HG03342 (cell line): ENCODE results near the gene ARHGDIA.

Experiments used
- ATAC-seq: cut with Tn5 transposase; IDR thresholded peaks from one replicate; pipeline ENCODE4 v1.9.1; 2021; ENCODE audit warnings: mild to moderate bottlenecking, moderate library complexity; ENCODE audit not compliant: unreplicated experiment

Gene ARHGDIA

GRCh38 chr17:81828656-81829055 is 42.5 kb downstream of the ARHGDIA start:
- ATAC-seq, result no peak

GRCh38 chr17:81825841-81826466 is 45.2 kb downstream of the ARHGDIA start:
- no peak for ATAC-seq

- no peak for ATAC-seq
These were observed 46.5 kb downstream of the ARHGDIA start for GRCh38 chr17:81824595-81824994.

- no peak for ATAC-seq
These were observed 47.2 kb downstream of the ARHGDIA start for GRCh38 chr17:81823820-81824550.

GRCh38 chr17:81822996-81823819 is 47.9 kb downstream of the ARHGDIA start:
- ATAC-seq, result no peak

GRCh38 chr17:81822312-81822637 is 48.9 kb downstream of the ARHGDIA start:
- no peak for ATAC-seq

- no peak for ATAC-seq
These were observed 49.4 kb downstream of the ARHGDIA start for GRCh38 chr17:81821603-81822311.

GRCh38 chr17:81821147-81821546 is 50.0 kb downstream of the ARHGDIA start:
- no peak for ATAC-seq

- no peak for ATAC-seq
These were observed 51.4 kb downstream of the ARHGDIA start for GRCh38 chr17:81819708-81820107.

- no peak for ATAC-seq
These were observed 53.4 kb downstream of the ARHGDIA start for GRCh38 chr17:81817758-81818147.
